SW480 (cell line): ENCODE measurements around the gene FCHO1.

ENCODE experiments used
- DNase-seq: peaks from one replicate; pipeline ENCODE4 v3.0.0-alpha.2; 2016; ENCODE audit warnings: low spot score

FCHO1 gene

DNA sequence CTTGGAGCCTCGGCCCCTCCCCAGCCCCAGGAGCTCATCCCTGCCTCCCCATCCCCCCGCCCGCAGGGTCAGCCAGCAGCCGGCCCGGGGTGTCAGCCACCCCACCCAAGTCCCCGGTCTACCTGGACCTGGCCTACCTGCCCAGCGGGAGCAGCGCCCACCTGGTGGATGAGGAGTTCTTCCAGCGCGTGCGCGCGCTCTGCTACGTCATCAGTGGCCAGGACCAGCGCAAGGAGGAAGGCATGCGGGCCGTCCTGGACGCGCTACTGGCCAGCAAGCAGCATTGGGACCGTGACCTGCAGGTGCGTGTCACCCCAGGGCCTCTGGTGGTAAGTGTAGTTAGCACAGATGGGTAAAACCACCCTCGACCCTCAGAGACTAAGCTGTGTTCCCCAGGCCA lies 18.1 kb upstream of the FCHO1 start:
- no peak for DNase-seq

DNA sequence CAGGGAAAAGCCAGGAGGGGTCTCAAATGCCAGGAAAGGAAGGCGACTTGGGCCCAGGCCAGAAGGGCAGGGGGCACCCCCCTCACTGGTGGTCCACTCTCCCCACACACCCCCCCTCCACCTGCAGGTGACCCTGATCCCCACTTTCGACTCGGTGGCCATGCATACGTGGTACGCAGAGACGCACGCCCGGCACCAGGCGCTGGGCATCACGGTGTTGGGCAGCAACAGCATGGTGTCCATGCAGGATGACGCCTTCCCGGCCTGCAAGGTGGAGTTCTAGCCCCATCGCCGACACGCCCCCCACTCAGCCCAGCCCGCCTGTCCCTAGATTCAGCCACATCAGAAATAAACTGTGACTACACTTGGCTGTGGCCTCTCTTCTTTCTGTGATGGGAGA lies 17.1 kb upstream of the FCHO1 start:
- DNase-seq: no peak

DNA sequence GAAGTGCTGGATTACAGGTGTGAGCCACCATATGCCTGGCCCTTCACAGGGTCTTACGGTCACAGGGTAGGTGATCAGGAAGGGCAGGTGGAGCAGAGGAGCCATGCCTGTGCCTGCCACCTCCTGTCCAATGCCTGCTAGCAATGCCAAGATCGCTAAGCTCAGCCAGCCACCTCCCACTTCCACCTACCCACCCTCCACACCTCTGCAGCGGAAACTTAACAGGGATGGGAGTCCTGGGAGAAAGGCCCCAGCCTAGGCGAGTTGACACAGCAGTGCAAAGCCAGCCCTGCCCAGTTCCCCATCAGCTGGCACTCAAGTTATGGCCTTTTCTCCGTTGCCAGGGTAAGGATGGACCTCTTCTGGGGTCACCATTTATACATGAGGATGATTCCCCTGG lies 15.9 kb upstream of the FCHO1 start:
- DNase-seq: no peak

DNA sequence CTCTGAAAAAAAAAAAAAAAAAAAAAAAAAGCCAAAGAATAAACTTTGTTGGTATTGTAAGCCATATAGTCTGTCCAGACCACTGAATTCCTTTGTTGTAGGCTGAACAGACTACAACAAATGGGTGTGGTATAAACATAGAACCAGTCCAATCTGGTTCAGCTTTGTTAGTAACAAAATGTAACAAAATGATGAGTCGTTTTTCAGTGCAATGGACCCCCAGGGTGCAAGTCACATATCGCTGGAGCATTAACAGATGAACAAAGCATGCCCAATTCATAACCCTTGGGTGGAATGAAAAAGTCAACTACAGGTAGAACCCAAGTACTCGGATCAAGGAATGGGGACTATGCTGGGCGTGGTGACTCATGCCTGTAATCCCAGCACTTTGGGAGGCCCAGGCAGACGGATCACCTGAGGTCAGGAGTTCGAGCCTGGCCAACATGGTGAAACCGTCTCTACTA lies 13.6 kb upstream of the FCHO1 start:
- DNase-seq: peak; percentile 43

DNA sequence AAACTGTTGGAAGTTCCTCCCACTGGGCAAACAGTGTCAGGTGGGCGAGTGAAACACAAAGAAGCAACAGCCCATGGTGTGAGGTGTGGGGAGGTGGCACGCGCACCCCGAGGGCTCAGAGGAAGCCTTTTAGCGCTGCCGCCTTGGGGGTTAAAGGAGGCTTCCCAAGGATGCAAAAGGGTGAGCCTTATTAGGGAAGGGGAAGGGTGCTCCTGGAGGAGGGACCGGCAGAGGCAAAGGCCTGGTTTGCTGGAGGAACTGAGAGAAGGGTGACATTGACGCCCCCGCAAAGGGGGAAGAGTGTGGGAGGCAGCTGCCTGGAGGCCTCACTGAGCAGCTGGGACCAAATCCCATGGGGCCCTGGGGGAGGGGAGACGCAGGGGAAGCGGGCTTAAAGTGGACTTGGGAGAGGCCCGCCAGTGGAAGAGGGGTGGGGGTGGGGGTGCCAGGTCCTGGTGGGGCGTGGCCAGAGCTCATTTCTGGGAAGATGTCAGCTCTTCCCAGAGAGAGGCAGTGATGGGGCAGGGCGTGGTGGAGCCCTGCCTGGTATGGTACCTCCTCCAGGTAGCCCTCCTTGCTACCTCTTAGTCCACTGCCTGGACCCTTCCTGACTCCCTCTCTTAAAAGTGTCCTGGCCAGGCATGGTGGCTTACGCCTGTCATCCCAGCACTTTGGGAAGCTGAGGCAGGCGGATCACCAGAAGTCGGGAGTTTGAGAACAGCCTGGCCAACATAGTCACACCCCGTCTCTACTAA lies 12.0 kb upstream of the FCHO1 start:
- DNase-seq: no peak

DNA sequence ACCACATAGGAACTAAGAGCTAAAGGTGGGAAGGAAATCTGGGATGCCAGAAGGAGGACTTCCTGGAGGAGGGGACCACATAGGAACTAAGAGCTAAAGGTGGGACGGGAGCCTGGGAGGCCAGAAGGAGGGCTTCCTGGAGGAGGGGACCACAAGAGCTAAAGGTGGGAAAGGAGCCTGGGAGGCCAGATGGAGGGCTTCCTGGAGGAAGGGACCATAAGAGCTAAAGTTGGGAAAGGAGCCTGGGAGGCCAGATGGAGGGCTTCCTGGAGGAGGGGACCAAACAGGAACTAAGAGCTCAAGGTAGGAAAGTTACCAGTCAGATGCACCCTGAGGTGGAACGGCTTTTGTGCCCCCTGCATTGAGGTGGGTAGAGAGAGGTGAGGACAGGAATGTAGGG lies 9.8 kb upstream of the FCHO1 start:
- DNase-seq: no peak

DNA sequence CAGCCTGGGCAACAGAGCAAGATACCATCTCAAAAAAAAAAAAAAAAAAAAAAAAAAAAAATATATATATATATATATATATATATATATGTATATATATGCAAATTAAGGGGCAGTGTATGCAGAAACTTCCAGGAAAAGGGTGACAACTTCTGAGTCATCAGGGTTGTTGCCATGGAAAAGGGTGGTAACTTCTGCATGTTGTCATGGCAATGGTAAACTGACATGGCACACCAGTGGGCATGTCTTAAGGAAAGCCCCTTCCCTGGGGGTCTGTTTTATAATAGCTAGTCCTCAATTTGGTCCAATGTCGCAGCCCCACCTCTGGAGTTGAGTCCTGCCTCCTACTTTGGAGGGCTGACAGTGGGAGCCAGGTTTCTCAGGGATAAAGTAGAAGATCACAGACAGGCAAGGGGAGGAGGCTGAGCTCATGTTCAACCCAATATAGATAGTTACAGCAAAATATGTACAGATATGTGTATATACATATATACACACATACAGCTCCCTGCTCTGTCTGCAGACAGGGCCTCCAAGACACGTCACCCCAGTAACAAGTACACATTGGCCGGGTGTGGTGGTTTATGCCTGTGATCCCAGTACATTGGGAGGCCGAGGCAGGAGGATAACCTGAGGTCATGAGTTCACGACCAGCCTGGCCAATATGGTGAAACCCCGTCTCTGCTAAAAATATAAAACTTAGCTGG lies 7.2 kb upstream of the FCHO1 start:
- DNase-seq: no peak

DNA sequence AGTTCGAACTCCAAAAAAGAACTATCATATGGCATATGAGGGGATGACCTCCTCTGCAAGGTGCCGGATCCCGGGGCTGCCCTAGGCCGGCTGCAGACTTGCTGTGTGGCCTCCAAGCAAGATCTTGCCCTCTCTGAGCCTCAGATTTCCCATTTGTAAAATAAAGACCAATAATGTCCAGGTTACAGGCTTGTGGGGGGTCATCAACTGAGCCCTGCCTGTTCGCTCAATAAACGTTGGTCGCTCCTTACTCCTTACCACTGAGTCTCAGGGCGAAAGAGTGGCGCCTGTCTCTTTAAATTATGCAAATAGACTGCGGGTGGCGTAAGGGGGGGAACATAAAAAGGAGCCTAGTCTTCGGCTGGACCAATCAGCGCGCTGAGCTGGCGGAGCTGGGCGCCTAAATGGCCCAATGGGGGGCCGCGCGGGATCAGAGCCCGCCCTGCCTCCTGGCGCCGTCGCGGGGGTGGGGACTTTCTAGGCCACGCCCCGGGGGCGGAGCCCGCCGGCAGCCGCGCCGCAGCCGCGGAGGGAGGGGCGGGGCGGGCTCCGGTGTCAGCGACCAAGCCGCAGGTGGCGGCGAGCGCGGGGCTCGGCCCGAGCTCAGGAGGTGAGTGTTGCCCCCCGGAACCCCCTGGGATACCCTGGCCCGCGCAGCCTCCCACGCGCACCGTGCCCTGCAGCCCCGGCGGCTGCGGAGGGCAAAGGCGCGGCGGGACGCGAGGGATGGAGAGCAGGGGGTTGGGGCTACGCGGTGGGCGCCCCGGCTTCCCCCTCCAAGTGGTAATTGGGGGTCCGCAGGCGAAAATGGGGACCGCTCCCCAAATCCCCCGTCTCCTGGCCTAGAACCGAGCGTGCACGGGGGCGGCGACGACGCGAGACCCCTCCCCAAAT lies 3.8 kb upstream of the FCHO1 start:
- peak; percentile 96 for DNase-seq

DNA sequence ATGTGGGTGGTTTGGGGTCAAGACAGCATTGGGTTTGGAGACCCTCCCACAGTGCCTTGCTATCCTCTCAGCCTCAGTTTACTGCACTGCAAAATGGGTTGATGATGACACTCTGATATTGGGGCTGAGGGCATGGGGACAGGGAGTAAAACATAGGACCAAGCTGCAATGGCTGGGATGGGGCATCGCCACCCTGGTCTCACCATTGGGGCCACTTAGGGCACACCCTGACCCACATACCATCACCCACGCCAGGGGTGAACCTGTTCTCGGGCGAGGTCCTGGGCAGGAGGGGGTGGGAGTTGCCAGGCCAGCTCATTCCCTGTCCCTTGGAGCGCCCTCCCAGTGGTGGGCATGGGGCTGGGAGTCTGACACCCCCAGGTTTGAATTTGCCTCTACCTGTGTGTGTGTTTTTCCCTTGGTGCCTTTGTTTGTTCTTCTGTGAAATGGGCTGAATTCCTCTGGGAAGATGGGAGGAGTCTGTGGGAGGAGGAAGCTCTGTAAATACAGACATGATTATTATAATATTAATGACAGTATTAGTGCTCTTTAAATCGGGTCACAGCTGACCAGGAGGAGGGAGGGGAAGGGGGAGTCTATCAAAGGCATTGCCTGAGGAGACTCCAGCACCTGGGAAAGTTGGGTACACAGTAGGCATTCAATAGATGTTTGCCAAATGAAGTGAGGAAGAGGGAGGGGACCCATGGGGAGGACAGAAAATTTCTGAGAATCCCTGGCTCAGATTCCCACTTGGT lies 2.2 kb upstream of the FCHO1 start:
- DNase-seq: no peak

DNA sequence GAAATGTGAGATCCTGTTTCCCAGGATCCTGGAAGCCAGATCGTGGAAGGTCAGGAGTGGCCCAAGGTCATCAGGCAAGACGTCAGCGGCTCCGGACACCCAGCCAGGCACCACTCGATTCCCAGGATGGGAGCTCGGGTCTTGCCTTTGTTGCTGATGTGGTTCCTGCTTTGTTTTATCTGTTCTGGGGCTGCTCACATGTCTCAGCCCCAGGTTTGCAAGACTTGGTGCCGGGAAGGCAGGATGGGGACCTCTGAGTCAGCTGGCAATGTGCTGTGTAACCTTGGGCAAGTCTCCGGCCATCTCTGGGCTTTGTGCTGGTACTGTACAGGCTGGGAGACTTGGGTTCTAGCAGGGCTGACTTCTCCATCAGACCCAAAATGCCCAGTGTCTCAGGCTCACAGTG lies 1.4 kb upstream of the FCHO1 start:
- no peak for DNase-seq

DNA sequence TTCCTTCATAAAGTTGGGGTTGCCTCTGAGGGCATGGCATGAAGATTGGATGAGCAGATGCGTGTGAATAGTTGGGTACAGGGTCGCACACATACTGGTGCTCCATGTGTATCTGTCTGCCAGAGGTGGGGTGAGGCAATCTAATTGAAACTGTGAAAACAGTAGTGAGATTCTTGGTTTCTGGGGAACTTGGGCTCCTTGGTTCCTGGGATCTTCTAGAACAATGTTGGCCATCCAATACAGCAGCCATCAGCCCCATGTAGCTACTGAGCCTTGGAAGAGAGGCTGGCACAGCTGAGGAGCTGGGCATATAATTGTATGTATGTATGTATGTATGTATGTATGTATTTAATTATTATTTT lies 616 bp downstream of the FCHO1 start:
- no peak for DNase-seq

DNA sequence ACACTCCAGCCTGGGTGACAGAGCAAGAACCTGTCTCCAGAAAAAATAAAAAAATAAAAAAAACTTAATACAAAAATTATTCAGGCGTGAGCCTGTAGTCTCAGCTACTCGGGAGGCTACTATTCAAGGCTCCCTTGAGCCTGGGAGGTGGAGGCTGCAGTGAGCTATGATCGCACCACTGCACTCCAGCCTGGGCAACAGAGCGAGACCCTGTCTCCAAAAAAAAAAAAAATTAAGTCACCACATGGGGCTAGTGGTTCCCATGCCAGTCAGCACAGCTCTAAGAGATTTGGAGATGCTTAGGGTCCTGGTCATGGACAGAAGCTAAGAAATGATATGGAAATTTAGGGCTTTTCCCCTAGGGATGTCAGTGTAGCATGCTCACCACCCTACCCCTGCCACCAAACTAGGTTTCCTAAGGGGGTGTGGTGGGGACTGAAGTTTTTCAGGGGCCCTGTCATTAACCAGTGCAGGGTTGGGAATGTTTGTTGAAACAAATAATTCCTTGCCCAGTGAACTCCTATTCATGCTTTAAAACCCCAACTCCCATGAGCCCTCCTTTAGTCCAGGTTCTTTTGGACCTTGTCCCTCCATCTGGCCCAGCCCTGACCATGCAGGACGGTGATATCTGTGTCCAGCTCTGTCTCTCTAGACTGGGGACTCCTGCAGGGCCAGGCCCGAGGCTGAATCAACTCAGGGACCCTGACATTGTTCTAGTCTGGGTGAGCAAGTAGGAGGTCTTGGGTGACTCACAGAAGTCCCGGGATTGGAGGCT lies 1.8 kb downstream of the FCHO1 start:
- no peak for DNase-seq

DNA sequence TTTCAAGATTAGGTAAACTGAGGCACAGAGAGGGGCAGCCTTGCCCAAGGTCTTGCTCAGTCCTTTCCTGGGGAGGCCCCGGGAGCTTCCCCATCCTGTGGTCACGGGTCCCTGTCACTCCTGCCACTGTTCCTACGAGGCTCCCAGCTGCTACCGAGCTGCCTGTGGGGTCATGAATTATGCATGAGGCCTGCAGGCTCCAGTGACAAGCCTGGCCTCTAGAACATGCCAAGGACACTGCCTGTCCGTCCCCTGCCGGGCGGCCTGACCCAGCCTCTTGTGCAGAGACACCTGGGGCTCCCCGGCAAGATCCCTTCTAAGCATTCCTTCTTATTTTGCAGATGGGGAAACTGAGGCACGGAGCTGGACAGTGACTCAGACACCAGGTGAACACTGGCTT lies 2.7 kb downstream of the FCHO1 start:
- DNase-seq: no peak

DNA sequence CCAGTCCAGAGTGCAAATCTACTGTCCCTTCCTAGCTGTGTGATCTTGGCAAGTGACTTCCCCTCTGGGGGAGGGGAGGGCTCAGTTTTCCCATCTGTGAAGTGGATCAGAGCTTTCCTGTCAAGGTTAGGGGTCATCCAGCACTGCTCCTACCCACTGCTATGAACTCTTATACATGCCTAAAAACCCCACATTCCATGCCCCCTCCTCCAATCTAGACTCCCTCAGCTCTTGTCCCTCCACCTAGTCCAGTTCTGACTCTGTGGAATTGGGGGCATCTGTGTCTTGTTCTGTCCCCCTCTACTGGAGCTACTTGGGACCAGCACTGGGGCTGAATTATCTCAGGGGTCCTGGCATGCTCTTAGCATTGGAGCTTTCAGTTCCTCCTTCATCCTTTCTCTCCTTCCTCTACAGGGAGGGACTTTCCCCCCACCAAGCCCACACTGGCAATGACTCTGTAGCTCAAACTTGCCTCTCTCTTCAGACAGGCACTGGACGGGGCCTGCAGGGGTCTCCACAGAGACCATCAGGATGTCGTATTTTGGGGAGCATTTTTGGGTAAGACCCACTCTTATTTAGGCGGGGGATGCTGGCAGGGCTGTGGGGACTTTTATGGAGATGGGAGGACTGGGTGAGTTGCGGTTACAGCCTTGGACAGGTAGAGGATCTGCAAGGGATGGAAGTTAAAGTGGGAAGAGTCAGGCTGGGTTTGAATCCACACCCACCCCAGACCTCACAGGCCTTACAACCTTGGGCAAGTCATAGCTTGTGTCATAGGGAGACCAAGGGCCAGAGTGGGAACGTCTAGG lies 3.6 kb downstream of the FCHO1 start:
- DNase-seq: no peak

DNA sequence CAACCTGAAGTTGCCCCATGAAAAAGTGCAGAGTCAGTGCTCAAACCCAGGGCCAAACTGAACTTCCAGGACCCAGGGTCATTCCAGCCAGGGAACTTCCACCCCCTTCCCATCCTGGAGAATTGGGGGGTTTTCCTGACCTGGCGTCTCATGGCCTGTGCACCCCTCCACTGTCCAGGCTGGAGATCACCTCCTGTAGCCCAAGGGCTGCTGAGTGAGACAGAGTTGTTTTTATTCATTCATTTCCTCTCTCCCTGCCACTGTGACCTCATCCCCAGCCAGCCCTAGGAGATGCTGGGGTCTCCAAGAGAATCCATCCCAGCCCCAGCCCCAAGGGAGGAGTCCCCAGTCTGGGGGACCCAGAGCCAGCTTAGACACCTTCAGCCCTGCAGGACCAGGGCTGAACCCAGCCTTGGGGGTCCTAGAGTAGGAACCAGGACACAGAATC lies 4.2 kb downstream of the FCHO1 start:
- no peak for DNase-seq

DNA sequence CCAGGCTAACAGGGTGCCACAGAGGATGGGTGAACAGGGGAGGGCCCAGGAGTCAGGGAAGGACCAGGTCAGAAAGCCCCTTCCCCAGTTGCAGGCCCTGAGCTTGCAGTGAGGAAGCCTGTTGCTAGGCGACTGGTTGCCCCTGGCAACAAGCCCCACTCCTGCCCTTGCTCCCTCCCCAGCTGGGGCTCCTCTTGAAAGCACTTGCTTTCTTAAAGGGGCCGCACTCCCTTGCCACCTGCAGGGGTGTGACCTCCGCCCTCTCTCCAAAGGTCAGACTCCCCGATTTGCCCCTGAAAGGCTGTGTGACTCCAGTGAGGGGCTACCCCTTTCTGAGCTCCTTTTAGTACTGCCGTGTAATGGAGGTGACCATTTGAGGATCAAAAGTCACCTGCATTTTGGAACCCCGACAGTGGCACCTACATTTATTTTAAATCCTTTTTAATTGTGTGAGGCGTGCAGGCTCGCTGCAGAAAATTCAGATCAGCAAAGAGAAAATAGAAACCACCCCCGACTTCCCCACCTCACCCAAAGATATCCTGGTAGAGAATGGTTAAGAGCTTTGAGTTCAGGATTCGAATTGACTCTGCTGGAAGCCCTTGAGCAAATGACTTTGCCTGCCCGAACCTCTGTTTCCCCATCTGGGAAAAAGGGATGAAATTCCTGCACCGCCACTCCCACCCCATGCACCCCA lies 4.8 kb downstream of the FCHO1 start:
- DNase-seq: no peak

DNA sequence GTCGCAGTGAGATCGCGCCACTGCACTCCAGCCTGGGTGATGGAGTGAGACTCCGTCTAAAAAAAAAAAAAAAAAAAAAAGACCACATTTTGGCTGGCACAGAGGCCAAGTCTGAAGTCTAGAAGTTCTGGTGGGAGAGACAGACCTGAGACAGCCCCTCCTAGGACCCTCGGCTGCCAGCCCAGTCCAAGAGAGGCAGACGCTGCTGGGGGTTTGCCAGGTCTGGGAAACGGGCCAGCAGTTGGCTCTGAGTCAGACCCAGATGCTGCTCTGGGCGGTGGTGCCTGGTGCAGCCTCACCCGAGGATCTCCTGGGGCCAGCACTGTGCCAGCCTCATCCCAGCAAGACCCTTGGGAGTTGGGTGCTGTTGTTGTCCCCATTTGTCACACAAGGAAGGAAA lies 5.8 kb downstream of the FCHO1 start:
- DNase-seq: no peak

DNA sequence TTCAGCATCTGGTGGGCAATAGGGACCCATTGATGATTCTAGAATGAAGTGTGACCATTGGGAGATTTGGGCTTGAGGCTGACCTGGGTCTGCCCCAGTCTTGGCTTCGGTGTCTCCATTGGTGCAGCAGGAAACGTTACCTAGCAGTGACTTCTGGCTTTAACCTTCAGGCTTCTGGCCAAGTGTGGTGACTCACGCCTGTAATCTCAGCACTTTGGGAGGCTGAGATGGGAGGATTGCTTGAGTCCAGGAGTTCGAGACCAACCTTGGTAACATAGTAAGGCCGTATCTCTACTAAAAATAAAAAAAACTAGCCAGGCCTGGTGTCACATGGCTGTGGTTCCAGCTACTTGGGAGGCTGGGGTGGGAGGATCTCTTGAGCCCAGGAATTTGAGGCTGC lies 7.2 kb downstream of the FCHO1 start:
- no peak for DNase-seq

DNA sequence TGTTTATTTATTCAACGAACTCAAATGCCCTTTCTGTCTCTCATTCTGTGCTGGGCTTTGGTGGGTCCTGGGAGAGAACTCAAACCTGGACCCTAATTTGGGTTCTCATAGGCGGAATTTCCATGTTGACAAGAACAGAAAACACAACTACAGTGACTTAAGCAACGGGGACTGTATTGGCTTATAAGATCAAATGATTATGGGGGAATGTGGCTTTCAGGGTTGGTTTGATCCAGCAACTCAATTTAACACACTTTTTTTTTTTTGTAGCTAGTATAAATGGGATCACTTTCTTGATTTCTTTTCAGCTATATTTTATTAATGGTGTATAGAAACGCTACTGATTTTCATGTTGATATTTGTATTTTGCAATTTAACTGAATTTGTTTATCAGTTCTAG lies 9.9 kb downstream of the FCHO1 start:
- no peak for DNase-seq
